ENCODE data around the gene FAM149A. TPM values are rescaled to one million over a fixed set of nuclear protein-coding genes. Genes with fewer than 3 reads are reported as not detected.

FAM149A gene
- total and polyA plus RNA-seq, 10 of the 15 experiments (the other 5 are each of a cell fraction or from before 2014, with no cell fraction given) = 0.38 to 1.9 (median 0.99) TPM

DNA sequence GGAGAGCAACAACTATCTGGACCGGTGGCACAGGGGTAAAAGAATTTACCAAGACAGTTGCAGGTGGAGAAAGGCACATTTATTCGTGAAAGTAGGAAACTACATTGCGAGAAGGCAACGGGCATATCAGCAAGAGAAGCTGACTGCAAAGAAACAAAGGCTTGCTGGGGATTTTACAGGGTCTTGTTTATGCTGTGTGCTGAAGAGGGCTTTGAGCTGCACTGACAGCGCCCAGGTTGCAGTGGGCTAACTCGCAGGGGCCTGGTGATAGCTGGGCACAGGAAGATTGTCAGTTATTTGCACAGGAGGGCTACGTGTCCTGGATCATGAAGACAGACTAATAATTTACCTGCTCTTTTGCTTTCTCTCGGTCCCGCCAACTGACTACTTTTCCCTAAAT is 24.8 kb upstream of the FAM149A start (continued):
- TF ChIP-seq, protein P1, sequence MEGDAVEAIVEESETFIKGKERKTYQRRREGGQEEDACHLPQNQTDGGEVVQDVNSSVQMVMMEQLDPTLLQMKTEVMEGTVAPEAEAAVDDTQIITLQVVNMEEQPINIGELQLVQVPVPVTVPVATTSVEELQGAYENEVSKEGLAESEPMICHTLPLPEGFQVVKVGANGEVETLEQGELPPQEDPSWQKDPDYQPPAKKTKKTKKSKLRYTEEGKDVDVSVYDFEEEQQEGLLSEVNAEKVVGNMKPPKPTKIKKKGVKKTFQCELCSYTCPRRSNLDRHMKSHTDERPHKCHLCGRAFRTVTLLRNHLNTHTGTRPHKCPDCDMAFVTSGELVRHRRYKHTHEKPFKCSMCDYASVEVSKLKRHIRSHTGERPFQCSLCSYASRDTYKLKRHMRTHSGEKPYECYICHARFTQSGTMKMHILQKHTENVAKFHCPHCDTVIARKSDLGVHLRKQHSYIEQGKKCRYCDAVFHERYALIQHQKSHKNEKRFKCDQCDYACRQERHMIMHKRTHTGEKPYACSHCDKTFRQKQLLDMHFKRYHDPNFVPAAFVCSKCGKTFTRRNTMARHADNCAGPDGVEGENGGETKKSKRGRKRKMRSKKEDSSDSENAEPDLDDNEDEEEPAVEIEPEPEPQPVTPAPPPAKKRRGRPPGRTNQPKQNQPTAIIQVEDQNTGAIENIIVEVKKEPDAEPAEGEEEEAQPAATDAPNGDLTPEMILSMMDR (IDR thresholded peaks at IDR 0.05 in 2 of 3, conservative IDR thresholded peaks at IDR 0.05 in 1 of 3; ENCODE audit: control insufficient read depth in 2 of 3, extremely low read depth in 1 of 3, insufficient read depth in 1 of 3, low read depth in 3 of 3, low read length in 3 of 3) = no peak
- TF ChIP-seq, protein P2, sequence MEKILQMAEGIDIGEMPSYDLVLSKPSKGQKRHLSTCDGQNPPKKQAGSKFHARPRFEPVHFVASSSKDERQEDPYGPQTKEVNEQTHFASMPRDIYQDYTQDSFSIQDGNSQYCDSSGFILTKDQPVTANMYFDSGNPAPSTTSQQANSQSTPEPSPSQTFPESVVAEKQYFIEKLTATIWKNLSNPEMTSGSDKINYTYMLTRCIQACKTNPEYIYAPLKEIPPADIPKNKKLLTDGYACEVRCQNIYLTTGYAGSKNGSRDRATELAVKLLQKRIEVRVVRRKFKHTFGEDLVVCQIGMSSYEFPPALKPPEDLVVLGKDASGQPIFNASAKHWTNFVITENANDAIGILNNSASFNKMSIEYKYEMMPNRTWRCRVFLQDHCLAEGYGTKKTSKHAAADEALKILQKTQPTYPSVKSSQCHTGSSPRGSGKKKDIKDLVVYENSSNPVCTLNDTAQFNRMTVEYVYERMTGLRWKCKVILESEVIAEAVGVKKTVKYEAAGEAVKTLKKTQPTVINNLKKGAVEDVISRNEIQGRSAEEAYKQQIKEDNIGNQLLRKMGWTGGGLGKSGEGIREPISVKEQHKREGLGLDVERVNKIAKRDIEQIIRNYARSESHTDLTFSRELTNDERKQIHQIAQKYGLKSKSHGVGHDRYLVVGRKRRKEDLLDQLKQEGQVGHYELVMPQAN (conservative IDR thresholded peaks at IDR 0.05) = no peak
- TF ChIP-seq, protein P3, sequence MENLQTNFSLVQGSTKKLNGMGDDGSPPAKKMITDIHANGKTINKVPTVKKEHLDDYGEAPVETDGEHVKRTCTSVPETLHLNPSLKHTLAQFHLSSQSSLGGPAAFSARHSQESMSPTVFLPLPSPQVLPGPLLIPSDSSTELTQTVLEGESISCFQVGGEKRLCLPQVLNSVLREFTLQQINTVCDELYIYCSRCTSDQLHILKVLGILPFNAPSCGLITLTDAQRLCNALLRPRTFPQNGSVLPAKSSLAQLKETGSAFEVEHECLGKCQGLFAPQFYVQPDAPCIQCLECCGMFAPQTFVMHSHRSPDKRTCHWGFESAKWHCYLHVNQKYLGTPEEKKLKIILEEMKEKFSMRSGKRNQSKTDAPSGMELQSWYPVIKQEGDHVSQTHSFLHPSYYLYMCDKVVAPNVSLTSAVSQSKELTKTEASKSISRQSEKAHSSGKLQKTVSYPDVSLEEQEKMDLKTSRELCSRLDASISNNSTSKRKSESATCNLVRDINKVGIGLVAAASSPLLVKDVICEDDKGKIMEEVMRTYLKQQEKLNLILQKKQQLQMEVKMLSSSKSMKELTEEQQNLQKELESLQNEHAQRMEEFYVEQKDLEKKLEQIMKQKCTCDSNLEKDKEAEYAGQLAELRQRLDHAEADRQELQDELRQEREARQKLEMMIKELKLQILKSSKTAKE (IDR thresholded peaks at IDR 0.05; ENCODE audit: low read depth, poor library complexity, severe bottlenecking) = no peak
- TF ChIP-seq, protein P4, sequence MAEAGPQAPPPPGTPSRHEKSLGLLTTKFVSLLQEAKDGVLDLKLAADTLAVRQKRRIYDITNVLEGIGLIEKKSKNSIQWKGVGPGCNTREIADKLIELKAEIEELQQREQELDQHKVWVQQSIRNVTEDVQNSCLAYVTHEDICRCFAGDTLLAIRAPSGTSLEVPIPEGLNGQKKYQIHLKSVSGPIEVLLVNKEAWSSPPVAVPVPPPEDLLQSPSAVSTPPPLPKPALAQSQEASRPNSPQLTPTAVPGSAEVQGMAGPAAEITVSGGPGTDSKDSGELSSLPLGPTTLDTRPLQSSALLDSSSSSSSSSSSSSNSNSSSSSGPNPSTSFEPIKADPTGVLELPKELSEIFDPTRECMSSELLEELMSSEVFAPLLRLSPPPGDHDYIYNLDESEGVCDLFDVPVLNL (IDR thresholded peaks at IDR 0.05; ENCODE audit: low read depth, low read length) = no peak
- TF ChIP-seq, protein P5, sequence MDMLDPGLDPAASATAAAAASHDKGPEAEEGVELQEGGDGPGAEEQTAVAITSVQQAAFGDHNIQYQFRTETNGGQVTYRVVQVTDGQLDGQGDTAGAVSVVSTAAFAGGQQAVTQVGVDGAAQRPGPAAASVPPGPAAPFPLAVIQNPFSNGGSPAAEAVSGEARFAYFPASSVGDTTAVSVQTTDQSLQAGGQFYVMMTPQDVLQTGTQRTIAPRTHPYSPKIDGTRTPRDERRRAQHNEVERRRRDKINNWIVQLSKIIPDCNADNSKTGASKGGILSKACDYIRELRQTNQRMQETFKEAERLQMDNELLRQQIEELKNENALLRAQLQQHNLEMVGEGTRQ (IDR thresholded peaks at IDR 0.05; ENCODE audit: borderline replicate concordance, low read depth, low read length) = no peak
- TF ChIP-seq, protein P6, sequence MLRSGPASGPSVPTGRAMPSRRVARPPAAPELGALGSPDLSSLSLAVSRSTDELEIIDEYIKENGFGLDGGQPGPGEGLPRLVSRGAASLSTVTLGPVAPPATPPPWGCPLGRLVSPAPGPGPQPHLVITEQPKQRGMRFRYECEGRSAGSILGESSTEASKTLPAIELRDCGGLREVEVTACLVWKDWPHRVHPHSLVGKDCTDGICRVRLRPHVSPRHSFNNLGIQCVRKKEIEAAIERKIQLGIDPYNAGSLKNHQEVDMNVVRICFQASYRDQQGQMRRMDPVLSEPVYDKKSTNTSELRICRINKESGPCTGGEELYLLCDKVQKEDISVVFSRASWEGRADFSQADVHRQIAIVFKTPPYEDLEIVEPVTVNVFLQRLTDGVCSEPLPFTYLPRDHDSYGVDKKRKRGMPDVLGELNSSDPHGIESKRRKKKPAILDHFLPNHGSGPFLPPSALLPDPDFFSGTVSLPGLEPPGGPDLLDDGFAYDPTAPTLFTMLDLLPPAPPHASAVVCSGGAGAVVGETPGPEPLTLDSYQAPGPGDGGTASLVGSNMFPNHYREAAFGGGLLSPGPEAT (IDR thresholded peaks at IDR 0.05; ENCODE audit: low read depth) = no peak
- no peak for TF ChIP-seq CREB1 (IDR thresholded peaks at IDR 0.05; ENCODE audit: low read depth)
- no peak for TF ChIP-seq STAT3 (IDR thresholded peaks at IDR 0.05; ENCODE audit: low read depth, low read length)
- TF ChIP-seq CEBPB (IDR thresholded peaks at IDR 0.05; ENCODE audit: borderline replicate concordance in 1 of 2, low read depth in 2 of 2, low read length in 2 of 2) = no peak

Measured in GM12878 (cell line).